Measurements from ENCODE around the gene IQSEC3.
"Not testable (repeated sequence)": the region's sequence is repeated elsewhere in the genome, so short reads cannot be mapped to it uniquely, and the experiment has no call there.

- not testable (repeated sequence) for TF ChIP-seq POLR2A (IDR thresholded peaks at IDR 0.05; ENCODE audit: low read depth, low read length); POLR2AphosphoS5 (IDR thresholded peaks at IDR 0.05; ENCODE audit: low read depth, low read length); TAF1 (IDR thresholded peaks at IDR 0.05; ENCODE audit: borderline replicate concordance, low read depth, low read length)
These were observed 9.5 kb downstream of the IQSEC3 start for GRCh38 chr12:76102-76501.
